VCaP (cell line): ENCODE measurements around the gene VSTM2L.
A peak's percentile ranks its signal among the peaks of the same experiment; 100 is the strongest.

Source experiments
- H3K27ac ChIP-seq: fragments of 450-650 bp; 2 replicates; pipeline ENCODE4 v1.5.1; 2017
- TF ChIP-seq, protein P1 (sequence below): fragments of 450-650 bp; conservative IDR thresholded peaks from 2 replicates; pipeline ENCODE4 v1.5.1; 2017; ENCODE audit warnings: mild to moderate bottlenecking, moderate library complexity

The VSTM2L gene

DNA sequence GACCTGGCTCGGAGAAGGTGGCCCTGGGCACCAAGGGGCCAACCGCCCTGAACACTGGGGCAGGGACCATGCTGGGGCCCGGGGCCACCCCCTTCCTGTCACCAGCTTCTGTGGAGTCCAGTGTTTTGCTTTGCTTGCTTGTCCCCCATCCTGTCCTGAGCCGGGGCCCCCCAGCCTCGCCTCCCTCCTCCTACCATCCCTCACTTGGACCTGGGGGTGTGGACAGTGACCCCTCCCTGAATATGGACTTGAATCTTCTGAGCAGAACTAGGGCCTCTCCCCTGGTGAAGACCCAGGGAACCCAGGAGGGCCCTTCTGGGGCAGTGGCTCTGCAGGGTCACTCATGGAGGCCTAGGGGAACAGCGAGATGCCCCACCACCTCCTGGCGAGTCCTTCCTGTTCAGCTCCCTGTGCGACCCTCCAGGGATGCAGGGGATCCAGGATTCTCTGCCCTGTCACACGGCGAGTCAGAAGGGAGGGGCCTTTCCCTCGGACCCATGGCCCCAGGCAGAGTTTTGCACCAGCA is 41.6 kb downstream of the VSTM2L start:
- TF ChIP-seq, protein P1, sequence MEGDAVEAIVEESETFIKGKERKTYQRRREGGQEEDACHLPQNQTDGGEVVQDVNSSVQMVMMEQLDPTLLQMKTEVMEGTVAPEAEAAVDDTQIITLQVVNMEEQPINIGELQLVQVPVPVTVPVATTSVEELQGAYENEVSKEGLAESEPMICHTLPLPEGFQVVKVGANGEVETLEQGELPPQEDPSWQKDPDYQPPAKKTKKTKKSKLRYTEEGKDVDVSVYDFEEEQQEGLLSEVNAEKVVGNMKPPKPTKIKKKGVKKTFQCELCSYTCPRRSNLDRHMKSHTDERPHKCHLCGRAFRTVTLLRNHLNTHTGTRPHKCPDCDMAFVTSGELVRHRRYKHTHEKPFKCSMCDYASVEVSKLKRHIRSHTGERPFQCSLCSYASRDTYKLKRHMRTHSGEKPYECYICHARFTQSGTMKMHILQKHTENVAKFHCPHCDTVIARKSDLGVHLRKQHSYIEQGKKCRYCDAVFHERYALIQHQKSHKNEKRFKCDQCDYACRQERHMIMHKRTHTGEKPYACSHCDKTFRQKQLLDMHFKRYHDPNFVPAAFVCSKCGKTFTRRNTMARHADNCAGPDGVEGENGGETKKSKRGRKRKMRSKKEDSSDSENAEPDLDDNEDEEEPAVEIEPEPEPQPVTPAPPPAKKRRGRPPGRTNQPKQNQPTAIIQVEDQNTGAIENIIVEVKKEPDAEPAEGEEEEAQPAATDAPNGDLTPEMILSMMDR = no peak
- peak overlapping the region; percentile 84 for H3K27ac ChIP-seq

DNA sequence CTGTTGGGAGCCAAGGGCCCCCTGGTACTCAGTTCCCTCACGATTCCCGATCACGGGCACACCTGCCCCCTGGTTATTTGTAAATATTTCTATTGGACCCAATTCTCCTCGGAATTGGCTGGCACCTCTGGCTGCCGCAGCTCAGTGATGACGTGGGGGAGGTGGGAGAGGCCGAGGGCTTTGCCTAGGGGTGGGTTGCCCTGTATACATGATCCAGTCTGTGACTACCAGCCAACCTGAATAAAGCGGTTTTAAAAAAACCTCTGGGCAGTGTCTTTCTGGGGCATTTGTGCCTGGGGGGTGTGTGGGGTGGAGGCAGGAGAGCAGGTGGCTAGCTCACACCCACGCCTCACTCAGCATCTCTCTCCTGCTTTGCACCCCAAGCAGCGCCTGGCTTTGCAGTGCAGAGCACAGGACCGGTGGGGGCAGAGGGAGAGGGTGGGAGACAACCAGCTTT is 42.2 kb downstream of the VSTM2L start:
- TF ChIP-seq, protein P1 = no peak
- peak overlapping the region; percentile 84 for H3K27ac ChIP-seq

DNA sequence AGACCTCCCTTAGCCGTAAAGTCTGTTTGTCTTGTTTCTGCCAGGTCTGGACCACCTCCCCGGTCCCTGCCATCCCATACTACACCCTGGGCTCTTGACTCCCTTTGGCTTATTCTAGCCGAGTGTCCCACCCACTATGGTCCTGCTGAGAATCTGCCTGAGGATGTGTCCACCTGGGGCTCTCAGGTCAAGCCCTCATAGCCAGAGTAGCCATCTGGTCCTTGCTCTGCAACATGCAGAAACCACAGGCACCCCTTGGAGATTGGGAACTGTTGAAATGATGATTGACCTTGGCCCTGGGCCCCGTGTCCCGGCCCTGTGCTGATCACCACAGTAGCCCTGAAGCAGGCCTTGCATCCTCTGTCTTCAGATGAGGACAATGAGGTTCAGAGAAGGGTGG is 44.0 kb downstream of the VSTM2L start:
- TF ChIP-seq, protein P1 = no peak
- H3K27ac ChIP-seq = no peak overlapping the region

DNA sequence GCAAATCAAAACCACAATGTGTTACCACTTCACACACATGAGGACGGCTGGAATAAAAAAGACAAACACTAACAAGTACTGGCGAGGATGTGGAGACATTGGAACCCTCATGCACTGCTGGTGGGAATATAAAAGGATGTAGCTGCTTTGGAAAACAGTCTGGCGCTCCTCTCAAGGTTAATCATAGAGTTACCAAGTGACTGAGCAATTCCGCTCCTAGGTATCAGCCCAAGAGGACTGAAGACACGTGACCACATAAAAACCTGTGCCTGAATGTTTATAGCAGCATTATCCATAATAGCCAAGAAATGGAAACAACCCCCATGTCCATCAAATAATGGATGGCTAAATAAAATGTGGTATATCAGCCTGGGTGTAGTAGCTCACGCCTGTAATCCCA is 45.0 kb downstream of the VSTM2L start:
- TF ChIP-seq, protein P1 = no peak
- H3K27ac ChIP-seq = no peak overlapping the region

DNA sequence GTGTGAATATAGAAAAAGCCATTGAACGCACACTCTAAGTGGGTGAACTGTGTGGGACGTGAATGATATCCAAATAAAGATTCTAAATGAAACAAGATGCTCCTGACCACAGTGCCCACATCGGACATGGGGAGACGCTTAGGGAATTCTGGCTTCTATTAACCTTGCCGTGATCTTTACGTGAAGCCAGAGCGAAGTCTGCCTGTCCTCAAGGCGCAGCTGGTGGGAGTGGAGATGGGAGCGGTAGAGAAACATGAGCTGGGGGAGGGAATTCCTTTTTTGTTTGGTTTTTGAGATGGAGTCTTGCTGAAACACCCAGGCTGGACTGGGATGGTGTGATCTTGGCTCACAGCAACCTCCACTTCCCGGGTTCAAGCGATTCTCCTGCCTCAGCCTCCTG is 46.0 kb downstream of the VSTM2L start:
- TF ChIP-seq, protein P1 = no peak
- no peak overlapping the region for H3K27ac ChIP-seq

DNA sequence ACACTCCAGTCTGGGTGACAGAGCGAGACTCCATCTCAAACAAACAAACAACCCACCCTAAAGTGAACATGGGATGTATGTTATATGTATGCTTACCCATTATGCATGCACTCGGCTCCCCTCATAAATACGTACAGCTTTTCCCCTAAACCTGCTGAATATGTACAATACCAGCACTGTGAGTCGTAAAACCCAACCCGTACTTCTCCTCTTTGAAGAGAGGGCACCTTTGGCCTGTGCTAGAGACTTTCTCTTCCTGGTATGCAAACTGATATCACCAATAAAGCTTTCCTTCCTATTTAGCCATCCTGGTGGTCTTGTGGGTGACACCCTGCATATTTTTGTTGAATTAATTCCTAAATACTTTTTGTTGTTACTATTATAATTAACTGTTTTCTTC is 51.3 kb downstream of the VSTM2L start:
- TF ChIP-seq, protein P1 = no peak
- peak overlapping the region; percentile 99 for H3K27ac ChIP-seq

DNA sequence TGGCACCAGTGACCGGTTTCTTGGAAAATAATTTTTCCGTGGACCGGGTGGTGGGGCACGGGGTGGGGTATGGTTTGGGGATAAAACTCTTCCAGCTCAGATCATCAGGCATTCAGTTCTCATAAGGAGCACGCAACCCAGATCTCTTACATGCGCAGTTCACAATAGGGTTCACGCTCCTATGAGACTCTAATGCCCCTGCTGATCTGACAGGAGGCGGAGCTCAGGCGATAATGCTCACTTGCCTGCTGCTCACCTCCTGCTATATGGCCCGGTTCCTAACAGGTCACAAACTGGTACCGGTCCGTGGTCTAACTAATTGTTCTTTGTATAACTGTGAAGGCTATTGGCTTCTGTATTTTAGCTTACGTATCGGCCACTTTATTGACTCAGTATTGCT is 51.7 kb downstream of the VSTM2L start:
- TF ChIP-seq, protein P1 = no peak
- H3K27ac ChIP-seq = peak overlapping the region; percentile 99

DNA sequence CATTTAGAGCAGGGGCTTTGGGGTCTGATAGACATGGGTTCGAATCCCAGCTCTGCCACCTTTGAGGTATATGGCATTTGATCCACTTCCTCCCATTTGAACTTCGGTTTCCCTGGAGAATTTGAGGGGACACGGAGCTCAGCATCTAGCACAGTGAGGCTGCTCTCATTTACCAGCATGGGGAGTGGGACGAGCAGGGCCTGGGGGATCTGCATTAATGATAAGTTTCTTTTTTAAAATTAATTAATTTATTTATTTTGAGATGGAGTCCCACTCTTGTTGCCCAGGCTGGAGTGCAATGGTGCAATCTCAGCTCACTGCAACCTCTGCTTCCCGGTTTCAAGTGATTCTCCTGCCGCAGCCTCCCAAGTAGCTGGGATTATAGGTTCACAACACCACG is 52.6 kb downstream of the VSTM2L start:
- TF ChIP-seq, protein P1 = no peak
- peak overlapping the region; percentile 99 for H3K27ac ChIP-seq
